OCI-LY1 (cell line): ENCODE results near the gene POGLUT2.
A peak's percentile ranks its signal among the peaks of the same experiment; 100 is the strongest.

Experiments used
- H2AFZ ChIP-seq: fragments of 200-600 bp; sonication (generic), shearing (Covaris generic); 2 replicates; pipeline ENCODE4 v1.6.0; 2014; ENCODE audit warnings: antibody characterized with exemption, mild to moderate bottlenecking, low read length
- H3F3A ChIP-seq: fragments of 200-600 bp; sonication (generic), shearing (Covaris generic); 2 replicates; pipeline ENCODE4 v1.6.0; 2014; ENCODE audit warnings: mild to moderate bottlenecking, antibody characterized with exemption, low read length, moderate library complexity; ENCODE audit not compliant: insufficient read depth
- H3K27ac ChIP-seq: fragments of 200-600 bp; sonication (generic); 2 replicates; pipeline ENCODE4 v1.5.1; 2014; ENCODE audit warnings: low read length, mixed run types, mild to moderate bottlenecking, low read depth; ENCODE audit not compliant: poor library complexity, severe bottlenecking
- H3K27me3 ChIP-seq: fragments of 200-600 bp; sonication (generic); 2 replicates; pipeline ENCODE4 v1.6.0; 2014; ENCODE audit warnings: antibody characterized with exemption, mild to moderate bottlenecking, low read length, moderate library complexity; ENCODE audit not compliant: insufficient read depth
- H3K36me3 ChIP-seq: fragments of 200-600 bp; sonication (generic); 2 replicates; pipeline ENCODE4 v1.6.1; 2014; ENCODE audit warnings: mild to moderate bottlenecking, antibody characterized with exemption, low read length, moderate library complexity, mixed read lengths; ENCODE audit not compliant: insufficient read depth
- H3K4me1 ChIP-seq: fragments of 200-600 bp; sonication (generic); 2 replicates; pipeline ENCODE4 v1.5.1; 2014; ENCODE audit warnings: mild to moderate bottlenecking, low read length, moderate library complexity; ENCODE audit not compliant: insufficient read depth, severe bottlenecking
- H3K4me2 ChIP-seq: fragments of 200-600 bp; sonication (generic), shearing (Covaris generic); 2 replicates; pipeline ENCODE4 v1.6.1; 2014; ENCODE audit warnings: low read length
- H3K4me3 ChIP-seq: fragments of 200-600 bp; sonication (generic); 2 replicates; pipeline ENCODE4 v1.5.1; 2014; ENCODE audit warnings: low read length, low read depth, mild to moderate bottlenecking, mixed read lengths; ENCODE audit not compliant: poor library complexity, severe bottlenecking
- H3K79me2 ChIP-seq: fragments of 200-600 bp; shearing (Covaris generic); 2 replicates; pipeline ENCODE4 v1.6.1; 2016; ENCODE audit warnings: mixed run types, low read length, mixed read lengths; ENCODE audit not compliant: insufficient read depth
- H3K9ac ChIP-seq: fragments of 200-600 bp; sonication (generic), shearing (Covaris generic); 2 replicates; pipeline ENCODE4 v1.6.1; 2014; ENCODE audit warnings: mild to moderate bottlenecking, low read length, mixed read lengths
- H3K9me2 ChIP-seq: fragments of 200-600 bp; sonication (generic), shearing (Covaris generic); 2 replicates; pipeline ENCODE4 v1.6.1; 2014; ENCODE audit warnings: low read depth, mild to moderate bottlenecking, low read length, mixed read lengths
- H3K9me3 ChIP-seq: fragments of 200-600 bp; shearing (Covaris generic); 2 replicates; pipeline ENCODE4 v1.6.1; 2014; ENCODE audit warnings: low read length, mixed read lengths
- H4K20me1 ChIP-seq: fragments of 200-600 bp; sonication (generic), shearing (Covaris generic); 2 replicates; pipeline ENCODE4 v1.6.0; 2016; ENCODE audit warnings: mild to moderate bottlenecking, low read length; ENCODE audit not compliant: insufficient read depth
- EZH2 ChIP-seq: fragments of 200-600 bp; sonication (generic), shearing (Covaris generic); IDR thresholded peaks from 2 replicates; pipeline ENCODE4 v1.8.0; 2017; ENCODE audit warnings: borderline replicate concordance, mixed run types, mild to moderate bottlenecking, antibody characterized with exemption, low read length, moderate library complexity, mixed read lengths
- TF ChIP-seq, protein P1 (sequence below): fragments of 200-600 bp; sonication (generic), shearing (Covaris generic); IDR thresholded peaks from 2 replicates; pipeline ENCODE4 v1.5.1; 2017; ENCODE audit warnings: mild to moderate bottlenecking, antibody characterized with exemption, low read length, moderate library complexity, mixed read lengths

POGLUT2 gene

DNA sequence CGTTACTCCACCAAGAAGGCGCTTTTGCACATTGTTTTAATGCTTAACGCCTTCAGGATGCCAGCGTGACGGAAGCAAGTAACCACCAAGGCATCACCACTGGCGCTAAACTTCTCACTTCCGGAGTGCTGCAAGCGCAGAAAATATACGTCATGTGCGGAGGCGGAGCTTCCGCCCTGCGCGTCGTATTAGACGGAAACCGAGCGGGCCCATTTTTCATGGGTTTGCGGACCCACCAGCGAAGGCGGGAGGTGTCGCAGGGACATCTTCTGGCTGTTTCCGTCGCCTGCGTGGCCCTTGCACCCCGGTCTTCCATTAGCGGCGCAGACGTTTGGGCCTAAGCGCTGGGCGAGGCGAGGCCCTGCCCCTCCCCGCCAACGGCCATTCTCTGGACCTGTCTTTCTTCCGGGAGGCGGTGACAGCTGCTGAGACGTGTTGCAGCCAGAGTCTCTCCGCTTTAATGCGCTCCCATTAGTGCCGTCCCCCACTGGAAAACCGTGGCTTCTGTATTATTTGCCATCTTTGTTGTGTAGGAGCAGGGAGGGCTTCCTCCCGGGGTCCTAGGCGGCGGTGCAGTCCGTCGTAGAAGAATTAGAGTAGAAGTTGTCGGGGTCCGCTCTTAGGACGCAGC is 47.0 kb upstream of the POGLUT2 start, which contains the start of gene ERCC5:
Gene ERCC5, plus strand, starts transcription at position 403 of the 631 bp plus-strand sequence. CDS start 235 bp downstream, outside the sequence.
- Histone ChIP-seq H3K27ac (peak within 1 kb of the TSS; percentile 91), H3K4me1 (peaks cover 27% of the 10 kb centered on the region), H3K9ac (peak within 1 kb of the TSS; percentile 84), H3K4me2 (peak within 1 kb of the TSS; percentile 84), H3K36me3 (no peaks in the 10 kb centered on the region; the same call in 1 of the 2 replicates), H3K9me3 (no peaks in the 10 kb centered on the region), H3K27me3 (no peaks in the 10 kb centered on the region), H2AFZ (no peak within 1 kb of the TSS), H3K79me2 (peaks cover 23% of the 10 kb centered on the region), H4K20me1 (no peaks in the 10 kb centered on the region), H3K4me3 (peak within 1 kb of the TSS; percentile 70), H3K9me2 (no peaks in the 10 kb centered on the region), H3F3A (no peaks in the 10 kb centered on the region)
- TF ChIP-seq, protein P1, sequence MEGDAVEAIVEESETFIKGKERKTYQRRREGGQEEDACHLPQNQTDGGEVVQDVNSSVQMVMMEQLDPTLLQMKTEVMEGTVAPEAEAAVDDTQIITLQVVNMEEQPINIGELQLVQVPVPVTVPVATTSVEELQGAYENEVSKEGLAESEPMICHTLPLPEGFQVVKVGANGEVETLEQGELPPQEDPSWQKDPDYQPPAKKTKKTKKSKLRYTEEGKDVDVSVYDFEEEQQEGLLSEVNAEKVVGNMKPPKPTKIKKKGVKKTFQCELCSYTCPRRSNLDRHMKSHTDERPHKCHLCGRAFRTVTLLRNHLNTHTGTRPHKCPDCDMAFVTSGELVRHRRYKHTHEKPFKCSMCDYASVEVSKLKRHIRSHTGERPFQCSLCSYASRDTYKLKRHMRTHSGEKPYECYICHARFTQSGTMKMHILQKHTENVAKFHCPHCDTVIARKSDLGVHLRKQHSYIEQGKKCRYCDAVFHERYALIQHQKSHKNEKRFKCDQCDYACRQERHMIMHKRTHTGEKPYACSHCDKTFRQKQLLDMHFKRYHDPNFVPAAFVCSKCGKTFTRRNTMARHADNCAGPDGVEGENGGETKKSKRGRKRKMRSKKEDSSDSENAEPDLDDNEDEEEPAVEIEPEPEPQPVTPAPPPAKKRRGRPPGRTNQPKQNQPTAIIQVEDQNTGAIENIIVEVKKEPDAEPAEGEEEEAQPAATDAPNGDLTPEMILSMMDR = no peak

DNA sequence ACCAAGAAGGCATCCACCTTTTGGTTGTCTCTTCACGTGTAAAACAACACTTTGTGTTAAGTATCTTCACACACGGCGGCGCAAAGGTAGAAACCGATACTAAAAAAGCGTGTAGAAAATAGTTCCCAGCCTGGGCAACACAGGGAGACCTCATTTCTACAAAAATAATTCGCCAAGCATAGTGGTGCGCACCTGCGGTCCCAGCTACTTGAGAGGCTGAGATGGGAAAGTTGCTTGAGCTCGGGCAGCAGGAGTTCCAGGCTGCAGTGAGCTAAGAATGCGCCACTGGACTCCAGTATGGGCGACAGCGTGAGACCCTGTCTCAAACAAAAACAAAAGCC is 46.5 kb upstream of the POGLUT2 start:
- H3K27ac ChIP-seq = peak overlapping the region; percentile 91
- peak overlapping the region; percentile 70 for H3K4me3 ChIP-seq
- H3K27me3 ChIP-seq = no peaks in the 10 kb centered on the region
- H3K4me1 ChIP-seq = peaks cover 27% of the 10 kb centered on the region
- no peaks in the 10 kb centered on the region; the same call in 1 of the 2 replicates for H3K36me3 ChIP-seq
- no peaks in the 10 kb centered on the region for H4K20me1 ChIP-seq
- TF ChIP-seq, protein P1 = no peak
- TF ChIP-seq EZH2 = no peak
- peaks cover 23% of the 10 kb centered on the region for H3K79me2 ChIP-seq
- H3K9me3 ChIP-seq = no peaks in the 10 kb centered on the region
- H2AFZ ChIP-seq = no peak overlapping the region
- peak overlapping the region; percentile 84 for H3K9ac ChIP-seq
- peak overlapping the region; percentile 84 for H3K4me2 ChIP-seq
- no peaks in the 10 kb centered on the region for H3F3A ChIP-seq
- no peaks in the 10 kb centered on the region for H3K9me2 ChIP-seq

DNA sequence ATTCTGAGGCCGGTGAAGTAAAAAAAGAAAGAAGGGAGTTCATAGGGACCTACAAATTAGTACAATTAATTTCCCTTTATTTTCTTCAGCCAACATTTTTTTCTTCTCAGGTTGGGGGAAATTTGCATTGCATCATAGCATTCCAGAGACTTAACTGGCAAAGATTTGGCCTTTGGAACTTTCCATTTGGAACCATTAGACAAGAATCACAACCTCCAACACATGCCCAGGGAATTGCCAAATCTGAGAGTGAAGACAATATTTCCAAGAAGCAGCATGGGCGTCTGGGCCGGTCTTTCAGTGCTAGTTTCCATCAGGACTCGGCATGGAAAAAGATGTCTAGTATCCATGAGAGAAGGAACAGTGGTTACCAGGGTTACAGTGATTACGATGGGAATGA is 40.7 kb upstream of the POGLUT2 start:
- no peaks in the 10 kb centered on the region for H3K79me2 ChIP-seq

More for the DNA sequence above, 40.7 kb upstream of the POGLUT2 start:
- Histone ChIP-seq H3K27ac (no peak overlapping the region), H3K9me3 (no peaks in the 10 kb centered on the region), H3K9me2 (no peaks in the 10 kb centered on the region), H3K4me1 (peaks cover 2% of the 10 kb centered on the region), H3K9ac (no peak overlapping the region), H3K4me2 (no peak overlapping the region), H3K4me3 (no peak overlapping the region), H2AFZ (no peak overlapping the region), H3K27me3 (no peaks in the 10 kb centered on the region; the same call in 1 of the 2 replicates), H4K20me1 (no peaks in the 10 kb centered on the region), H3F3A (no peaks in the 10 kb centered on the region), H3K36me3 (no peaks in the 10 kb centered on the region)
- TF ChIP-seq, protein P1 = no peak
- no peak for TF ChIP-seq EZH2
